Measurements from ENCODE around the gene COX4I2.
A peak's percentile ranks its signal among the peaks of the same experiment; 100 is the strongest.
"Not testable (repeated sequence)": the region's sequence is repeated elsewhere in the genome, so short reads cannot be mapped to it uniquely, and the experiment has no call there.

COX4I2 gene

DNA sequence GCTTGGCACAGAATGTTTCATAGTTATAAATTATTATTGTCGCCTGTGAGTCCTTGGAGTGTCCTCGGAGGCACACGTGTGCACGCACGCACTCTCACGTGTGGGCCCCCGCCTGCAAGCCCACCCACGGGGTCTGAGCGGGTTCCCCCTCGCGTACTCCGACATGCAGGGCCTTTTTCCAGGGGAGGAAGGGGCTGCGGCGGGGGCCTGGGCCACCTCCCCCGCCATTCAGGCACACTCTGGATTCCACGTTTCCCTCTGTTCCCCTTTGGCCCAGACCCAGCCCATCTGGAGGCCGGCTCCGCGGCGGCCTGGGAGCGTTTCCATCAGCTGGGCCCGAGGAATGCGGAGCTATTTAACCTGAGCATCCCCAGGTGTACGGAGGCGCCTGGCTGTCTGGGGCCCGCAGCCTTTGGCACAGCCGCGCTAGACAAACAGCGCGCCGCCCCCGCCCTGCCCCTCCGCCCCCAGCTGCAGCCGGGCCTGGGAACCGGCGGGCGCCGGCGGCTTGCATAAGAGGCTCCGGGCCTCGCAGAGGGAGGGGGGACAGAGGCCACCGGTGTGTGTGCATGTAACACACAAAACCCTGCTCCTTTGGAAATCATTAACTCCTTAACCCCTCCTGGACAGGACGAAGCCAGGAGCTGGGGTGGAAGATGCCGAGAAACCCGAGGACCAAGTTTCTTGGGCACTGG lies 29.3 kb upstream of the COX4I2 start:
- peak; percentile 98 for DNase-seq

GRCh38 chr20:31612271-31612640 lies 25.5 kb upstream of the COX4I2 start:
- DNase-seq, result not testable (repeated sequence)

- no peak for DNase-seq
Measured at GRCh38 chr20:31615416-31615815, 22.3 kb upstream of the COX4I2 start.

GRCh38 chr20:31617432-31618104 lies 20.1 kb upstream of the COX4I2 start:
- DNase-seq, result no peak

DNA sequence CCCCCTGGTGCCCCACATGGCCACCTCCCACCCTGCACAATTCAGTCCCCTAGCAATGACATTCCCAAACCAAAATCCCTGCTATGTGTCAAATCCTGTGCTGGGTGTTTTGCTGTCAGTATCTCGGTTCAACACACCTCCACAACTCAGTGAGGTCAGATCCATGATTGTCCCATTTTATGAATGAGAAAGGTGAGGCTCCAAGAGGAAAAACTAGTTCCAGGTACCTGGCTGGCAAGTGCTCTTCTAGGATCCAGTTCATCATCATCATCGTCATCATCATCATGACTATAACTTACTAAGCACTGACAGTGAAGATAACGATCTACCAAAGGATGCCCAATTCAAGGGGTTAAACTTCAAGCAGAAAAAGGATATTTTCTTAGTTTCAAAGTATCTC lies 17.5 kb upstream of the COX4I2 start:
- DNase-seq, result no peak

GRCh38 chr20:31623123-31623505 lies 14.6 kb upstream of the COX4I2 start:
- DNase-seq, result not testable (repeated sequence)

GRCh38 chr20:31626534-31626933 lies 11.2 kb upstream of the COX4I2 start:
- not testable (repeated sequence) for DNase-seq

GRCh38 chr20:31628057-31628456 lies 9.7 kb upstream of the COX4I2 start:
- DNase-seq, result not testable (repeated sequence)

DNA sequence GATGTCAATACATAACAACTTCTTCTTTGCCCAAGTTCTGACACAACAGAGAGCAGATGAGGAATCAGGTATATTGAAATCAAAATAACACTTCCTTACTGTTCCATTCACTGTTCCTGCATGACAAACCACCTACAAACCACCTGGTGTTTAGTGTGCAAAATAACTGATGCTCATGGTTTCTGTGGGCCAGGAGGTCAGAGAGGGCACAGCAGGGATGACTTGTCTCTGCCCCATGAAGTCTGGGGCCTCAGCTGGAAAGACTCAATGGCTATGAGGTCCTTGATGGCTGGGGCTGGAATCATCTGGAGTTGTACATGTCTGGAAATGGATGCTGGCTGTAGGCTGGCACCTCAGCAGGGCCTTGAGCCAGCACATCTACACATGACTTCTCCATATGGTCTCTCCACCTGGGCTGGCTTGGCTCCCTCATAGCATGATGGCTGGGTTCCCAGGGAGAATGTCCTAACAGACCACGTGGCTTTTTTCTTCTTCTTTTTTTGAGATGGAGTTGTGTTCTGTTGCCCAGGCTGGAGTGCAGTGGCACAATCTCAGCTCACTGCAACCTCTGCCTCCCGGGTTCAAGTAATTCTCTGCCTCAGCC lies 7.4 kb upstream of the COX4I2 start:
- no peak for DNase-seq

GRCh38 chr20:31632548-31633338 lies 5.0 kb upstream of the COX4I2 start:
- DNase-seq, result no peak

DNA sequence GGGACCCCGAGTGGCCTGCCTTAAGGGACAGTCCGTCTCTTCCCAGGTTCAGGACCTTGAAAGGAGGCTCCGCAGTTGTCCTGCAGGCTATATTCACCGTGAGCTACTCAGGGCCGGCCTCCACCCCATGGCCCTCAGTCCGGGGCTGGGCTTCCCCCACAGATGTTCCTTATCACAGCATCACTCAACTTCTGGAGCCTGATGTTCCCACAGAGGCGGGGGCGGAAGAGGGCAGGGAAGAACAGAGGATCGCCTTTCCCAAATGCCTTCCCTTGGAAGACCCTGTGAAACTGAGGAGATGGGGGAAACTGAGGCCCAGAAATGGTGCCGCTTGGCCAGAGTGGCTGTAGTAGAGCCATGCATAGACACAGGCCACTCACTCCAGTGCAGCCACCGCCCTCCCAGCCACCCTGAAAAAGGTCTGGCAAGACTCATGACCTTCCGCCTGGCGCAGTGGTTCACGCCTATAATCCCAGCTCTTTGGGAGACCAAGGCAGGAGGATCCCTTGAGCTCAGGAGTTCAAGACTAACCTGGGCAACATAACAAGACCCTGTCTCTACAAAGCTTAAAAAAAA lies 4.3 kb upstream of the COX4I2 start:
- DNase-seq, result no peak

DNA sequence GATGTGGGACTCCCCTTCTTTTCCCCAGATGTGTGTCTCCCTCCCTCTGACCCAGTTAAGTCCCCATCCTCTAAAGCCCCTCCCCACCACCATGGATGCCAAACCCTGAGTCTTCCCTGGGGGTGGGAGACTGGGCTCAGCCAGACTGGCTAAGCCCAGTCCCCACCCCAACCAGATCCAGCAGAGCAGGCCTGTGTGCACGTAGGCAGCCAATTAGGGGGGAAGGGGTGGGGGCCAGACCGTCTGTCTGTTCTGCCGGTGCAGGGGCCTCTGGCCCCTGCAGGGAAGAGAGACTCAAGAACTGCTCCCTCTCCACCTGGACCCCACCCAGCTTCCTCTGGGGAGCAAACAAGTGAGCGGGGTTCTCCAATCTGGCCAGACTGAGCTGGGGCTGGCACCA lies 605 bp downstream of the COX4I2 start:
- no peak for DNase-seq

GRCh38 chr20:31638816-31639215 lies 1.1 kb downstream of the COX4I2 start:
- no peak for DNase-seq

DNA sequence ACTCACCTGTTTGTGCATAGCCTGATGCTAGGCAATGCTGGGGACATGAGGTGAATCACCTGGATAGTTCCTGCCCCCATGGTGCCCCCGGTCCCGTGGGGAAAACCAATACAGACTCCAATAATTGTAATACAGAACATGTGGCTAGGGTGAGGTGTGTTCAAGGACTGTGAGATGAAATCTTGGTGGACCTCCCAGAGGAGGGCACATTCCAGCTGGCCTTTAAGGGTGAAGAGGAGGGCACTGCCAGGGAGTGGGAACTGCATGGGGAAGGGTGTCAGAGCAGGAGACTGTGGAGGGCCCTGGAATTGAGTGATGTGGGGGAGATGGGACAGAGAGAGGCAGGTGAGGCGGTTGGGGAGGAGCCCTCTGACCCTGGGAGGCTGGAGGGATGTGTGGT lies 2.5 kb downstream of the COX4I2 start:
- DNase-seq, result no peak

DNA sequence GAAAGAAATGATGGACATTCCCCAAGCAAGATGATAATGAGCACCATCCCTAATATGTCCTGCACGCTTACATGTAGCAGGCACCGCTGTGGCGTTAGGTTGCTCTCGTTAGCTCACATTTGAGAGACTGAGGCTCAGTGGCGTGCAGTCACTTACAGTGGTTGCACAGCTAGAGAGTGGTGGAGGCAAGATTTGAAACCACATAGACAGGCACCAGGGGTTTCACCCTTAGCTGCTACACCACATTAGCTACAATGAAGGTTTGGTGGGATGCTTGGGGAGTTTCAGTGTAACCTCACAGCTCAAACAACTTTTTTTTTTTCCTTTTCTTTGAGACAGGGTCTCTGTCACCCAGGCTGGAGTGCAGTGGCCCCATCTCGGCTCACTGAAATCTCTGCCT lies 3.7 kb downstream of the COX4I2 start:
- DNase-seq, result no peak

DNA sequence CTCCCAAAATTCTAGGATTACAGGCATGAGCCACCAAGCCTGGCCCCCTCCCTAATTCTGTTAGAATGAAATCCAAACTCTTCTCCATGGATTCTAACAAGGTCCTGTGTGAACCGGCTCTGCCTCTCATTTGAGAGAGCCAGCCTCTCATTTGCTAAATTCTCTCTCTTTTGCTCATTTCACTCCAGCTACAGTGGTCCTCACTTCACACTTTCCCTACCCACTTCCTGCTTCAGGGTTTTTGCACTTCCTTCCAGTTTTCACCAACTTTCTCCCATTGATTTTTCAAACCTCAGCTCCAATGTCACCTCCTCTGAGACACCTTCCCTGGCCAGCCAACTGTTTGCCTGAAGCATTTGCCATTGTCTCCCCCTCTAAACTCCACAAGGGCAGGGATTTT lies 5.1 kb downstream of the COX4I2 start:
- DNase-seq, result no peak

DNA sequence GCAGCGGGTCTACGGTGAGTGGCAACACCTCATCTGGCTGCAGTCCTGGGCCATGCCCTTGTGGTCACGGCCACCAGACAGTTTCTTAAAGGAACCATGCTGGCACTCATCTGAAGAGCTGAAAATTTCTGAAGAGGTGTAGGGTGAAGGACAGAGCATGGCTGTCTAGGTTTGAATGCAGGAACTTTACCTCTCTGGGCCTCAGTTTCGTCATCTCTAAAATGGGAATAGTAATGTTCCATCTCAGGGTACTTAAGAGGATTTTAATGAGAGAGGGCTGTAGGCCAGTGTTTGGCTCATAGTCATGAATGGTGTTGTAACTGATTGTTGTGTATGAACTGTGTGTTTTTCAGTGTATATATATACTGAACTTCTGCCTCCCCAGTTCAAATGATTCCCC lies 5.8 kb downstream of the COX4I2 start:
- no peak for DNase-seq

GRCh38 chr20:31644701-31645100 lies 7.0 kb downstream of the COX4I2 start:
- no peak for DNase-seq

DNA sequence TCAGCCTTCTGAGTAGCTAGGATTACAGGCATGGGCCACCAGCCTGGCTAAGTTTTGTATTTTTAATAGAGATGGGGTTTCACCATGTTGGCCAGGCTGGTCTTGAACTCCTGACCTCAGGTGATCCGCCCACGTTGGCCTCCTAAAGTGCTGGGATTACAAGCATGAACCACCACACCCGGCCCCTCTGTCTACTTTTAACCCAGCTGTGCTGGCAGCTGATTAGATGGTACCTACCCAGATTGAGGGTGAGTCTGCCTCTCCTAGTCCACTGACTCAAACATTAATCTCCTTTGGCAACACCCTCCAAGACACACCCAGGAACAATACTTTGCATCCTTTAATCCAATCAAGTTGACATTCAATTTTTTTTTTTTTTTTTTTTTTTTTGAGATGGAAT lies 10.4 kb downstream of the COX4I2 start:
- not testable (repeated sequence) for DNase-seq

- peak; percentile 82 for DNase-seq
Measured at GRCh38 chr20:31652917-31653396, 15.2 kb downstream of the COX4I2 start.

DNA sequence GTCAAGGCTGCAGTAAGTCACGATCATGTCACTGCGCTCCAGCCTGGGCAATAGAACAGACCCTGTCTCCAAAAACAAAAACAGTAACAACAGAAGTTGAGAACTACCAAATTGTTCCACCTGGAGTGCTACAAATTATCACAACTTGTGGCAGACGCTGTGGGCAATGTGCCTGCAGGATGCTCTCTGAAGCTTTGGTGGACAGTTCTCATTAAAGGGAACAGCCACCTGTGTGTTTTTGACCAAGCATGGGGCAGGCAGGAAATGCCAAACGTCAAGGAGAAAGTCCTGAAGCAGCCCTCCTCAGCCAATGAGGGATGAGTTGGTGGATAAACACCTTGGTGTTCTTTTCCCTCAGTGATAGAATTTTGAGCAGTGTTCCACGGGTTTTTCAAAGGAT lies 15.8 kb downstream of the COX4I2 start:
- no peak for DNase-seq

GRCh38 chr20:31654534-31654933 lies 16.8 kb downstream of the COX4I2 start:
- no peak for DNase-seq
